Stimulated activated CD8-positive, alpha-beta memory T cell treated with anti-CD3 and anti-CD28 coated beads, Interleukin-7, amount 100 ng/mL, for 4 hours (primary cell): ENCODE measurements around the gene MALAT1.

Experiments
- DNase-seq, 2 donors: peaks; one replicate each; pipeline ENCODE4 v3.0.0-alpha.2; 2020; ENCODE audit warnings: low read depth in 2 of 2

MALAT1 gene

DNA sequence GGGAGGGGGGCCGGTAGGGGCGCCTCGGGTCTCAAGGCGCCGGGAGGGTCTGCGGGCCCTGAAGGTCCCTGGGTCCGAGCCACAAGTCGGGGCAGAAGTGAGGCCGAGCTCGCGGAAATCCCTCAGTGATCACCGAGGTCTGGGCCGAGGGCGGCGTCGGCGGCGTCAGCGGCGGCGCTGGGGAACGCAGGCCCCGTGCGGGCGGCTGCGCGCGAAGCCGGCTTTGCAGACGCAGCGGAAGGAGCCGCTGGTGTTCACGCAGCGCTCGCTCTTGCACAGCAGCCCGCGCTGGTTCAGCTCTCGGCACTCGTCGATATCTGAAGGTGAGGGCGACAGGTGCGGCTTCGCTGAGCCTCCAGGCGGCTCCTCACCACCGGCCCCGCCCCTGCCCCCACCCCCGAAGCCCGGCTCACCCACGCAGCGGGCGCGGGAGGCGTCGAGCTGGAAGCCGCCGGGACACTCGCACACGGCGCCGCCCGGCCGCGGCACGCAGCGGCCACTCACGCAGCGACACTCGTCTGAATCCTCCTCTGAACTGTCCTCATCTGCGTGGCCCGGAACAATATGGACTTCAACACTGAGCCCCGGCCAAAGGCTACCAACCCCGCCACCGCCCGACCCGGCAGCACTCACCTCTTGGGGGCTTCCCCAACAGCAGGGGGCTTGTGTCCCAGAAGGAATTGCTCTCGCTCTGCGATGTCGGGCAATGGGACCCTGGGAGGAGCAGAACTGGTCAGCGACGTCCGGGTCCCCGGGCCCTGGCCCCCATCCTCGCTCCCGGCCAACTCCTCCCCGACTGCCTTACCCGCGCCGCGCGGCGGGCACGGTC is 40.3 kb downstream of the MALAT1 start:
- DNase-seq, result no peak

DNA sequence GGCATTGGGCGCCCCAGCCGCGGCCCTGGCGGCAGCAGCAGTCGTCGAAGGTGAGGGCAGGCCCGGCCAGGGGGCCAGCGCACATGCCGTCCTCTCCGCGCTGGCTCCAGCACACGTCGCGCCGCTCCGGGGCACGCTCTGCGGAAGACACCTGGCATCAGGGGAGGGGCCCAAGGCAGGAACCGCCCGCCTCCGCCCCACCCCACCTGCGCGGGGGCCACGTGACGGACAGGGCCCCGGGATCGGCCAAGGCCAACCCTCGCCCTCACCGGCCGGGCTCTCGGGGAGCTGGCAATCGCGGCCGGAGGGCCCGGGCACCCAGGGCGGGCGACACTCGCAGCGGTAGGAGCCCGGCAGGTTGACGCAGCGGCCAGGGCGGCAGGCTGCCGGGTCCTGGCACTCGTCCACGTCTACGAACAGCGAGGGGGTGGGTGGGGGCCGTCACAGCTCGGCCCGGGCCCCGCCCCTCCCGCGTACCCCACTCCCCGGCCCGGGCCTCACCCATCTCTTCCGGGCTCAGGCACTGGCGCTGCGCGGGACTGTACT is 41.0 kb downstream of the MALAT1 start:
- no peak for DNase-seq

DNA sequence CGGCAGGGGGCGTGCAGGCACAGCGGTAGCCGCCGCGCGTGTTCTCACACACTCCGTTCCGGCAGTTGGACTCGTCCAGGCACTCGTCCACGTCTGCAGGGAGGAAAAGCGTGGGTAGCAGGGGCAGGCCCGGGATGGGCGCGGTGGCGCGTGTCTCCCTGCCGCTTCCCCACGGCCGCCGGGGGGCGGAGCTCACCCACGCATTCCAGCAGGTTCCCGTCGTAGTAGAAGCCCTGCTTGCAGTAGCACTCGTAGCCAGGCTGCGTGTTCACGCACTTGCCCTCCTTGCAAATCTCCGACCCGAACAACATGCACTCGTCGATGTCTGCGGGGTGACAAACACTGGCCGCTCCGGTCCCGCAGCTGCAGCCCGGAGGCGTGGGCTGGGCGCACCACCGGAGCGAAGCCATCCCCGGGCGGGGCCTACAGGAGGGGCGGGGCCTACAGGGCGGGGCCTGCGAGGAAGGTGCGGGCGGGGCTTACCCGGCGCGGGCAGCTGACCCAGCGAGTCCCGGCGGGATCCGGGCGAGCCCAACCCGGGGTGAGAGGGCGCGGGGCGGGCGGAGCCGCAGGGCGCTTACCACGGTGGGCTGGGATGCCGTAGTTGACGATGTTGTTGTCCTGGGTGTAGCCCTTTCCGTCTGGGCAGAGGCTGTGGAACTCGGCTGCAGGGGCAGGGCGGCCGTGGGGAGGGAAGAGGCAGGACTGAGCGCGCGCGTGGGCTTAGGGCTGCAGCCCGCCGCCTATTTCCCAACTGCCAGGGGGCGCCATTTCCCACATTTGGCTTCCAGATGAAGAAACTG is 41.6 kb downstream of the MALAT1 start:
- peak; percentile 69 to 78 for DNase-seq

- no peak for DNase-seq
Observed at GRCh38 chr11:65541093-65541982, 42.5 kb downstream of the MALAT1 start.

- no peak for DNase-seq
Observed at GRCh38 chr11:65542738-65543390, 44.0 kb downstream of the MALAT1 start.

GRCh38 chr11:65545853-65546216 is 47.0 kb downstream of the MALAT1 start:
- no peak for DNase-seq

DNA sequence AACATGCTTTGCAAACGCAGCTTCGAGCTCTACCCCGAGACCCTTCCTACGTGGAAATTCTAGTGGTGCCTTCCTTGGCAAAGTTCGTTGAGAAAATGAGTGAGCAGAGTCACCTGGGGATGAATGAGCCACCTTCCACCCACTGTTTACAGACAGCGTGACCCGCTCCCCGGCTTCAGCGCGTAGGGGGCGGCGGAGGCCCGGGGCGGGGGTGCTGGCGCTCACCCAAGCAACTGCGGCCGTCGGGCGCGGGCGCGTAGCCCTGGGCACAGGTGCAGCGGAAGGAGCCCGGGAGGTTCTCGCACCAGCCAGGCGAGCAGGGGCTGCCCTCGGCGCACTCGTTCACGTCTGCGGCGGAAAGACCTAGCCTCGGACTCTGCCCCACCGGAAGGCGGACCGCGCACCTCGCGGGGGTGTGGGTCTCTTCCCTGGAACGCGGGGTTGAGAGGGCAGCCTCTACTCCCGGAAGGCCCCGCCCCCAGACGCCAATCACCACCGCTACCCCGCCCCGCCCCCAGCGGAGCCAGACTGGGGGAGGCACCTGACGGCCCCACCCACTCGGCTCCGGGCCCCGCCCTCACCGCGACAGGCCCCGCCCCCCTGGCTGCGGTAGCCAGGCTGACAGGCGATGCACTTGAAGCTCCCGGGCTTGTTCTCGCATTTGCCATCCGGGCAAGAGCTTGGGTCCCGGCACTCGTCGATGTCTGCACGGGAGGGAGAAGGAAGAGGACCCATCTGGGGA is 47.5 kb downstream of the MALAT1 start:
- peak; percentile 95 to 97 for DNase-seq

GRCh38 chr11:65547446-65548125 is 48.7 kb downstream of the MALAT1 start:
- DNase-seq, result peak in 1 of 2 donors; percentile 43

DNA sequence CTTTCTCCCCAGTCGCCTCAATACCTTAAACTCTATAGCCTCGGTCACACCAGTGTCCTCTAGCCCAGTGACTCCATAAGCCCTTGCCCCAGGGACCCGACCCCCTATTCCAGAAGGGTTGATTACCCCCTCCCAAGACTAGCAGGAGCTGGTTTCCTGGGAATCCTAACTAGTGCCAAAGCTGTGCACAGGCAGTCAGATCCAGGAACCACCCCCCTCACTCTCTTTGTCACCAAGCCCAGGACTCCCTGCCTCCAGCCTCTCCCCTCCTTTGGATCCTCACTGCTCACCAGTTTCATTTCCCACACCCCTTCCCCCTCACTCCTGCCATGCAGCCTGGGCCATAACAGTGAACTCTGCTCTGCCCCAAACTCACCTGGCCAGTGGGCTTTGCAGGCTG is 49.5 kb downstream of the MALAT1 start:
- no peak for DNase-seq

- no peak for DNase-seq
Observed at GRCh38 chr11:65549096-65549495, 50.3 kb downstream of the MALAT1 start.

DNA sequence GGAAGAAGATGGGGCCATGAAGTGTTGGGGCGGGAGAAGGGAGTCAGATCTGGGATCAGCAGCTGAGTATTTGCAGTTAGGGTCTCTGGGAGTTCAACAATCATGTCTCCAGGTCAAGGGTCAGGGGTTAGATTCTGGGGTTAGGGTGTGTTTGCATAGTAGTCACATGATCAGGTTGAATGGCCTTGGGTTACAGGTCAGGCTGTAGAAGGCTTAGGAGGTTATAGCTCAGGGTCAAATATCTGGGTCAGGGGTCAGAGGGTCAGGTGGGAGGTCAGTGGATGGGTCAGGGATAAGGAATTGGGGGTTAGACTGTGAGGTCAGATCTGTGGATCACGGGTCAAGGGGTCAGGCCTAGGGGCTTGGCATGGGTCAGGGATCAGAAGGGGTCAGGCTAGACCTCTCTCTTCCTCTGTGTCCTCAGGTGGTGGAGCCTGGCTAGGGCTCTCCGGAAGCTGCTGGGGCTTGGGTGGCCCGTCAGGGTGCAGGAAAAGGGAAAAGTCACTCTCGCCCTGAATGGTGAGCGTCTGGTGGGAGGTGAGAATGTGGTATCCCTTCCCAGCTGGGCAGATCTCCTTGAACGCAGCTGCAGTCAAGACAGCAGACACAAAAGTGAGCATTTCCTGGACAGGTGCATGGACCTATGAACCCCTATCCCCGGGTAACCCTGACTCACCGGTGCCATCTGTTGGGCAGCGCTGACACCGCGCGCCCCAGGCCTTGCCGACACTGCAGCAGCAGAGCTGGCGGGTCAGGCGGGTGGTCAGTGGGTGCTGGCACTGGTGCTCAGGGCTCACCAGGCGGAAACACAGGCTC is 52.9 kb downstream of the MALAT1 start:
- DNase-seq, result peak in 1 of 2 donors; percentile 48

DNA sequence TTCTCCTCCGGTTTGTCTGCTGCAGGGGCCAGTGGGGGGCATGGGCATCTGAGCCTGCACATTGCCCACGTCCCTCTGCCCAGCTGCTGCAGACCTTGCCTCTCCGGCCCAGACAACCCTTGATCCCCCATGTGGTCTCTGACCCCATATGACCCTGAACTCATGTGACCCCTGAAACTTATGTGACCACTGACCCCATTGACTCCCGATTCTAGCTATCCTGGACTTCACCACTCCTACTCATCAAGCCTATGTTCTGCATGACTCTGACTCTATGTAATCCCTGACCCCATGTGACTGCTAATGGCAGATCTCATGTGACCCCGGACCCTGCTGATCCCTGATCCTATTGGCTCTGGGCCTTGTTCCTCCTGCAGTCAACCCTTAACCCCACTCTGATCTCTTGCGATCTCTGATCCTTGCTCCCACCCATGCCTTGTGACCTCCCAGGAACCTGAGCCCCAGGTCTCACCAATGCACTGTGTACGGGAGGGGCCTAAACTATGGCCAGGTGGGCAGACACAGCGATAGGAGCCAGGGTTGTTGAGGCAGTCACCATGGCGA is 53.6 kb downstream of the MALAT1 start:
- no peak for DNase-seq

DNA sequence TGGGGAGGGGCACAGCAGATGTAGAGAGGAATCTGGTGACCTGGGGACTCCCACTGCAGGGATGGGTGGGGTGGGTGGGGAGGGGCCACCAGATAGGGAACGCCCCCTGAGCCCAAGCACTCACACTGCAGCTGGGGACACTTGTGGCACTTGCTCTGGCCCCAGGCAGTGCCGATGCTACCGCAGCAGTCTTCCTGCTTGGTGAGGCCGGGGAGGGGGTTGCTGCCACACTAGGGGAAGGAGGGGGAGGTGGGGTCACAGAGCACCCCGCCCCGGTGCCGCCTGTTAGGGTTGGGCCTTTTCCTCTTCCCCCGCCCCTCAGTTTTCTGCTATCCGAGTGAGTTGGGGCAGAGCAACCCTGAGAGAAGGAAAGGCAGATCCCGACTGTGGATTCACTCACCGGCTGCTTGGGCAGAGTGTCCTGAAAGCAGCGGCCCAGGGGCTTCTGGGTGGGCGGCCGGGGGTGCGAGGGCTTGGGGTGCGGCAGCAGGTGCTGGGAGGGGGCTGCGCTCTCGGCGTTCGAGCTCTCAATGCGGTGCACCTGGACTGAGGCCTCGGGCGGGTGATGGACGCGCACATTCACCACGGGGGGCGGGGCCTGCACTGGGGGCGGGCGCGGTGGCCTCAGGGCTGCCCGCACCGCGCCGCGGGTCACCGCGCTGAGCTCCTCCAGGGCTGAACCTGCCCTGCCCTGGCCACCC is 54.6 kb downstream of the MALAT1 start:
- DNase-seq, result no peak

GRCh38 chr11:65554057-65554818 is 55.4 kb downstream of the MALAT1 start:
- no peak for DNase-seq

DNA sequence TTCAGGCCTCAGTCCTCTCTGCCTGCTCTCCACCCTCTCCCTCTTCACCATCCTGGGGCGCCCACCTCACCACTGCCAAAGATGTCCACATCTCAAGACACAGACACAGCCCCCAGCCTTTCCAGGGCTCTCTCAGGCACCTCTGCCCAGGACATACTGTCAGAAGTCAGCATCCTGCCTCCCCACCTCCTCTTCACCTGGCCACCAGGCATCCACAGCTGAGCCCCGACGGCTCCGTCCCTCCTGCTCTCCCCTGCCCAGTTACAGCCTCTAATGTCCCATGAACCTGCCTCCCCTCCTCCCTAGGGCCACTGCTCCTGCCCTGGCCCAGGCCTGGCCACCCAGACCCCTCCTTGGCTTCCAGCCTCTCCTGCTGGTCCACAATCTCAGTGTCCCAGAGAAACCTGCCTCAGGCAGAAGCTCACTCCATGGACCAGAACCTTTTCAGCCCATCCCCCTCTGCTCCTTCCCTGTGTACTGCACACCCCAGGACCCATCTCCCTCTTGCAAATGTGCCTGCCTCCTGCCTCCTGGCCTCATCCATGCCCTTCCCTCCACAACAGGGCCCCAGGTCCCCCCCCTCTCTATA is 56.1 kb downstream of the MALAT1 start:
- DNase-seq, result no peak

GRCh38 chr11:65555693-65556231 is 56.9 kb downstream of the MALAT1 start:
- no peak for DNase-seq
